NCI-H460 (cell line): ENCODE data around the gene TMEM269. TPM values are rescaled to one million over a fixed set of nuclear protein-coding genes. Genes with fewer than 3 reads are reported as not detected.

ENCODE experiments used
- DNase-seq: peaks from one replicate; pipeline ENCODE4 v3.0.0-alpha.2; 2016; ENCODE audit warnings: low read depth; ENCODE audit errors: extremely low read depth
- total RNA-seq: library from RNA; depleted of rRNA; stranded (reverse); fragments of >200 nt; shearing (Covaris generic); gene quantifications from 2 replicates; pipeline ENCODE4 v1.2.3, GENCODE V29; 2014

TMEM269 gene
- total RNA-seq, 1 experiment from 2014 or later: 0.12 TPM

DNA sequence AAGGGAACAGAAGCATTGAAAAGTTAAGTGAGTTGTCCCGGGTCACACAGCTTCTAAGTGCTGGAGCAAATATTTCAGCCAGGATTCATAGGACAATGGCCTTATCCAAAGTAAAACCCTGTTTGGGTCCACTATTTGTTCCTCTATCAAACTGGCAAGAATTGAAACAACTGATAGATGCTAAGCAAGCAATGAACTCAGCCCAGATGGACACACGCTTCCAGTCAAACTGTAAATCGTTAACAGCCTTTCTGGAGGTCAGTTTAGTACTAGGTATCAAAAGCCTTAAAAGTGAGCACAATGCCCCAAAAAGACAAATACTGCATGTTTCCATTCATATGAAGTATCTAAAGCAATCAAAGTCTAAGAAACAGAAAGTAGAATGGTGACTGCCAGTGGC, 33.2 kb downstream of the TMEM269 start:
- no peak for DNase-seq

DNA sequence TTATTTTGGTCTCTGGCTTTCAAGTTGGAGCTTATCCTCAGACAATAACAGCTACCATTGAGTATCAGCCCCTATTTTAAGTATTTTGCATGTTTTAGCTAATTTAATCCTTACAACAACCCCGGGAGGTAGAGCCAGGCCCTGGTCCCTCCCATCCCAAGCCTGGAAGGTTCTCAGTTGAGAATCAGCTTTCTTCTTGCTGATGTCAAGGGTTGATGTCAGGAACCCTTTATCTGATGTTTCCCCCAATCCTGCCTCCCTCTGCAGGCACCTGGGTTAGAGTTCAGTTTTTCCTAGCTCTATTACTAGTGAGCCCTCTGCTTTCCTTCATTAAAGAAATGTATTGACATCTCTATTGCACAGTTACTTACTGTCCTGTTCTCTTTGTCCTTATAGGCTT, 36.0 kb downstream of the TMEM269 start:
- no peak for DNase-seq

DNA sequence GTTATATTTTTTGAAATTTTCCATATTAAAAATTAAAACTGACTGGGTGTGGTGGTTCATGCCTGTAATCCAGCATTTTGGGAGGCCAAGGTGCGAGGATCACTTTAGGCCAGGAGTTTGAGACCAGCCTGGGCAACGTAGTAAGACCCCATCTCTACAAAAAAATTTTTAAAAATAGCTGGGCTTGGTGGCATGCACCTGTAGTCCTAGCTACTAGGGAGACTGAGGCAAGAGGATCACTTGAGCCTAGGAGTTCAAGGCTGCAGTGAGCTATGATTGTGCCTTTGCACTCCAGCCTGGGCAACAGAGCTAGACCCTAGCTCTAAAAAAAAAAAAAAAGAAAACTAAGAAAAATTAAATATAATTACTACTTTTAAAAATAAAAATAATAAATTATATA, 36.9 kb downstream of the TMEM269 start:
- no peak for DNase-seq

DNA sequence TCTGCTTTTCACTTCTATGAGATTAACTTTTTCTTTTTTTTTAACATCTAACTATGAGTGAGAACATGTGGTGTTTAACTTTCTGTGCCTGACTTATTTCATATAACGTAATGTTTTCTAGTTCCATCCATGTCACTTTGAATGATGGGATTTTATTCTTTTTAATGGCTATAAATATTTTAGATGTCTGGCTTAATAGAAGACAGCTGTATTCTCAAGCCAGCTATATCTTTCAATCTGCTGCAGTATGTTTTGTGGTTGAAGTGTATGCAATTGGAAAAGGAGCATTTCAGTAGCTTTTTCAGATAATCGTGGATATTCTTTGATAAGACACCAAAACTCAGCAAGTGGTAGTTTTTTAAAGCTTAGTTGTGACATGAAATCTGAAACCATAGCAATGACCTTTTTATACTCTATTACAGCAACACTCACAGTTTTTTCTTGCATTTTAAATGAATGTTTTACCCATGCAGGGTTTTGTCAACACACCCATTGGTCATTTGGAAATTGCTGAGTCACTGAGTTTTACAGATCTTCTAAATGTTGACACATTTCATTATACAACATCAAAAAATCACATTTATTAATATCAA, 38.1 kb downstream of the TMEM269 start:
- DNase-seq: no peak

DNA sequence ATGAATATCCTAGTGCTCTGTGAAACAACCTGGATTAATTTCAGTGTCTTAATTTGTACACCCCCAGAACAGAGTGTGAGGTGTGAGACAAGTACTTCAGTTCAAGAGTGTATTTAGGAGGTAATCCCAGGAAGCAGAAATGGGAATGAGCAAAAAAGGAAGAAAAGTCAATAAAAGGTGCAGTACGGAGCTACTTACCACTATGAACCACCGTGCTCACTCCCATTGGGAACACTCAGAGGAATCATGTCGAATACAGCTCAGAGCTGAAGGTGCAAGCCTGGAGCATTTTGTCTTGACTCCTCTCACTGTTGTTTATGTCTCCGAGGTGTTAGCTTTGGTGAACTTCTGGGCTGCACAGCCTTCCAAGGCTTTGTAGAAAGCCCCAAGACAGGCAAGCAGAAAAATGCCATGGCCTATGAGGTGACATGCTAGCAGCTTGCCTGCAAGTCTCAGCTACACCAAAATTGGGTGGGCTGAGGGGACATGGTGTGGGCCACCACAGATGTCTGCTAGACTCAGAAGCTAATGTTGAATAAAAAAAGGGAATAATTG, 39.8 kb downstream of the TMEM269 start:
- no peak for DNase-seq

DNA sequence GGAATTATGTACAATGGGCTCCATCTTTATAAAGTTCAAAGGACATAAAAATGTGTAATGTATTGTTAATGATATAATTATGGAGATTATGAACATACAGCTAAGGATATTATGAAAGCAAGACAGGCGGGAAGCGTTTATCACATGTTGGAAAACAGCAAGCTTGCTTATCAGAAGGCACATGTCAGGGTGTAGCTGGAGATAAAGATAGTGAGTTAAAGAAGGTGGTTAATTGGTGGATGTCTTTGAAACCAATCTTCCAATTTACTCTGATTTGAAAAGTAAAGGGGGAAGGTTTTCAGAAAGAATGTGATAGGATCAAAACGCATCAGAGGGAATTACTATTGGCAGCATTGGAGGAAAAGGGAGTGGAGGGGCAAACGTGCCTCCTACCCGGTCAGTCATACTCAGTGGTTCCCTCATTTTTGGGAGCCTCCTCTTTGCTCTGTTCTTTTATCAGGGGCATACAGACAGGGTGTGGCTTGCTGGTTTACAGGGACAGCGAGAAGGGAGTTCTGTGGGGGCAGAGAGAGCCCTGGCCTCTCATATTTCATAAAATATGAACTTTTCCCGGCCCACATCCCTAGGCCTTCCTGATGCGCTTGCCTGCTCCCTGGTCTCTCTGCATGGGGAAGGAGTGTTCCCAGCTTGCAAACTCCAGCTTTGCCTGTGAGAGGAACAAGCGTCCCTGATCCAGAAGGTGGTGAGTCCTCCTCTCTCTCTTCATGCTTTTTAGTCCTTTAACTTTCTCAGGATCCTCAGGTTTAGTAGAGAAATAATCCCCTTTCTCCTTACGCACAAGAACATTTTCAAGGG, 40.5 kb downstream of the TMEM269 start:
- no peak for DNase-seq

DNA sequence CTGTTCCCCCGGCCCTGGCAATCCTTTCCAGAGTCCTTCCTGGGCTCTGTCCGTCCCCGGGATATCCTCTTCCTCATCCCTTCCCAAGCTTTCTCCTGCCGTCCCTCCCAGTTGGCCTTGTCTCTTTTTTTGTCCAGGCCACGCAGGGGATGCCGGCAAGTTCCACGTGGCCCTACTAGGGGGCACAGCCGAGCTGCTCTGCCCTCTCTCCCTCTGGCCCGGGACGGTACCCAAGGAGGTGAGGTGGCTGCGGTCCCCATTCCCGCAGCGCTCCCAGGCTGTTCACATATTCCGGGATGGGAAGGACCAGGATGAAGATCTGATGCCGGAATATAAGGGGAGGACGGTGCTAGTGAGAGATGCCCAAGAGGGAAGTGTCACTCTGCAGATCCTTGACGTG, 45.8 kb downstream of the TMEM269 start:
- DNase-seq: no peak

DNA sequence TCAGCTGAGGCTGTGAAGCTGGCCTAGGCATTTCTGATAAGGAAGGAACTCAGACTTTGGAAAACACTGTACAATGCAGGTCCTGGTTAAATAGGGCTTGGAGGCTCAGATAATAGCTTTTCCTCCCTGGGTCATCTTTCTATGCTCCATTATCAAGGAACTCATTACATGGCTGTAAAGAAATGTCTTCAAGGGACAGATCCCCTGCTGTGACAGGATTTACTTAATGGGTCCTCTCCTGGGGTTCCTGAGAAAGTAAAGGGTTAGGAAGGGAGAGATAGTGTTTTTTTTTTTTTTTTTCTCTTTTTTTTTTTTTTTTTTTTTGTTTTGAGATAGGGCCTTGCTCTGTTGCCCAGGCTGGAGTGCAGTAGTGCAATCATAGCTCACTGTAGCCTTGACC, 46.5 kb downstream of the TMEM269 start:
- no peak for DNase-seq

DNA sequence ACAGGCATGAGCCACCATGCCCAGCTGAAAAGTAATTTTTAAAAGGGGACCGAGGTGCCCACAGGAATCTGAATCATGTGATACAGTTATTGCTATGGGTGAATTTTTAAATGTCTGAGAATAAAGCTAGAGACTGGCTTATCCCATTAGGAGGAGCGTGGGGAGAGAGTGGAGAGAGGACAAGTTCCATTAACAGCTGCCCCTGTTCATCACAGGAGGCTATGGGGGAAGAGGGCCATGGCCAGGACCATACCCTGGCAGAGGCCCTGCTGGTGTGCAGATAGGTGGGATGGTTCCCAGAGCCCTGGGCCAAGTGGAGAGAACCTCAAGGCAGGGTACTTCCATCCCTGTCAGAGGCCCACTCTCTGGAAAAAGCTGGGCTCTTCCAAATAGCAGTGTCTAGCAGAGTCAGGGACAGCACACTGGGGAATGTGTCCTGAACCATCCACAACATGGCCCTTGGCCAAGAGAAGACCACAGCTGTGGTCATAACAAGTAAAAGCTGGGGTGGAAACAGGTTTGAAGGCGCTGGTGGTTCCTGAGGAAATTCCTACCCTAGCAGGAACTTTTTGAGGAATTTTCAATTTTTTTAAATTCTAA, 48.0 kb downstream of the TMEM269 start:
- no peak for DNase-seq

DNA sequence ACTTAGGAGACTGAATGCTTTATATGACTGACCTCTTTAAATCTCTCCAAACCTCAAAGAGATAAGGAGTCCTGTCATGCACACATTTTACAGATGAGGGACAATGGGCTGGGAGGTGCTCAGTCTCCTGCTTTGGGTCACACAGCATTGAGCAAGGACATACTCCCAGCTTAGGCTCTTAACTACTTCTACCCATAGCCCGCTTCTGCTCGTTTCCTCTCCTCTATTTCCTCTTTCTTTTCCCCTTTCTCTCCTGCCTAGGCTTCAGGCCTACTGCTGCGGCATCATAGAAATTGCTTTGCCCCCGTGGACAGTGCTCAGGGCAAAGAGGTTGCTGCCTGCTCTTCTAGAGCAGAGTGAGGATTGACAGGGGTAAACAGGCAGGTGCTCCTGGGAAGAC, 49.2 kb downstream of the TMEM269 start:
- DNase-seq: no peak

DNA sequence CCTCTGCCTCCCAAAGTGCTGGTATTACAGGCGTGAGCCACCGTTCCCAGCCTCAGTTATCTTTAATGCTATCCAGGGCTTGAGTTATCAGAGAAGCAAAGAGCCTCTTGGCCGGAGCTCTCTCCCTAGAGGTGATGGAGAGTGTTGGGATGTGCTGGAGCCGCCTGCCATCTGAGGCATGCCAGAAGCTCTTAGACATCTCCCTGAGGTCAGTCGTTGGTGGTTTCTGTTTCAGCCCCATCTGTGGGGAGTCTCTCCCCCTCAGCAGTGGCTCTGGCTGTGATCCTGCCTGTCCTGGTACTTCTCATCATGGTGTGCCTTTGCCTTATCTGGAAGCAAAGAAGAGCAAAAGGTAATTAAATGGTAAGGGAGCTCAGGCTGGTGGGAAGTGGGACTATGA, 50.0 kb downstream of the TMEM269 start:
- no peak for DNase-seq

DNA sequence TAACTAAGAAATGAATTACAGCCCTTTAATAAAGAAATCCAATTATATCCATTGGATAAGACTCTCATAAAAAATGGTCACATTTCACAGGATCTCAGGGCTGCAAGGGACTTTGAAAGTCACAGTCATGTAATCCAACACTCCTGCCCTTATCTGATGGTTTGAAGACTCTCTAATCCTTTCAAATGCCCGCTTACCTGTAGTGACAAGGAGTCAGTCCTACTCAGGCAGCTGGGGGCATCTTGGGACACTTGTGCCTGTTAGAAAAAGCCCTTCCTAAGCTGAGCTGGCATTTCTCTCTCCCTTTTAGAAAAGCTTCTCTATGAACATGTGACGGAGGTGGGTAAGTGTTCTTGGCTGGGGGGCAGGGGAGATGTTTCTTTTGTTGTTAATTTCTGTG, 50.6 kb downstream of the TMEM269 start:
- DNase-seq: no peak

DNA sequence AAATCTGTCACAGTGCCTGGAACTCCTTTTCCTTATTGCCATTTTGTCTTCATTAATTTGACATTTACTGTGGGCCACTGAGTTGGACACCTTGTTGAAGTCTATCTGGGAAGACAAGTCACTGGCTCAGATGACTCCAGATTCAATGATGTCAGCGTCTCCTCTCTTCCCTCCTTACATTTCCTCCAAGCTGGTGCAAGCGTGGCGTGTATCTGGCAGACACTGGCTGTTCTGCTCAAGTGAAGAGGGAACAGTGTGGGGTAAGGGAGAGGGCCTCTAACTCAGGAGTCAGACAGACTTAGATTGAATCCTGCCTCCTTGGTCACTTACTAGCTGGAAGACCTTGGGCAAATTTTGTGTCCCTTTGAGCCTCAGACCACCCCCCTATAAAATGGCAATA, 52.9 kb downstream of the TMEM269 start:
- no peak for DNase-seq

DNA sequence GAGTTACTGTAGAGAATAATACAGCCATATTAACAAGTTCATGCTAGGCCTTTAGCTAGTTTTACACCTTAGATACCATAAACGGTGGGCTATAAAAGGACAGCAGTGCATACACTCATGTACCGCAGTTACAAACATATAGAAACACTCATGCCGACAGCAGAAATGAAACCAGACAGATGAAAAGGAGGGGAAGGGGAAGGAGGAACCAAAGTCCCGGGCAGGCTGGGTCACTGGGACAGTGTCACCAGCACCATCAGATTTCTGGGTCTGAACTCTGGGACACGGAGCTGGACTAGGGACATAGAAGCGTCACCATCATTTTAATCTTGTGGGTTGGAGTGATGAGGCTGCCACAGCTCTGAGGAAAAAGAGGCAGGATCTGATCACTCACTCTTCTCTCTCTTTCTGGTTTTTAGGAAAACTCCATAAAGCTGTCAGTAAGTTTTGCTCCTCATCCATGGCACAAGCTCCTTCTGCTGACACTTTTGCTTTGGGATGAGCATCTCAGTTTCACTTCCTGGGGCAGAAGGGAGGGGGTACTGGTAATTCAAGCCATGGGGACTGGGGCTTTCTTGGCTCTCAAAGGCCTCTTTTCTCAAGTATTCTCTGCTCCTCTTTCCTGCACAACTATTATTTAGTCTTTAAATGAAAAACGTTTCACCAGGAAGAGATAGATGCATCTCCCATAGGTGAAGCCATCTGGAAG, 53.8 kb downstream of the TMEM269 start:
- no peak for DNase-seq

DNA sequence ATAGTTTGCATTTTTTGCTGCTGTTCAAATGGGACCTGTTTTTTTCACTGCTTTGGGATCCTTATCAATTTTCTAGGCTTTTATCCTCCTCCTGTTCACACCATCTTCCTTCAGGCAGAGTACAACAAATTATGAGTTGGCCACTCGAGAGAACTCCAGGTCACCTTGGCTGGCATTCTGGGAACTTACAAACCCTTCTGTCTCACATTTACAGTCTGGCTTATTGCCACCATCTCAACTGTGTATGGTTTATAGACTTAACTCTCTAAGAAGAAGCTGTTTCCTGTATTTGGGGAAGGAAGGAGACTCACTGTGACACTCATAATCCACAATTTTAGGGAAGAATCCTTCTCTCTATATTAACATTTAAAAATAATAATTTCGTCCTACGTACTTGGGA, 56.2 kb downstream of the TMEM269 start:
- DNase-seq: no peak

DNA sequence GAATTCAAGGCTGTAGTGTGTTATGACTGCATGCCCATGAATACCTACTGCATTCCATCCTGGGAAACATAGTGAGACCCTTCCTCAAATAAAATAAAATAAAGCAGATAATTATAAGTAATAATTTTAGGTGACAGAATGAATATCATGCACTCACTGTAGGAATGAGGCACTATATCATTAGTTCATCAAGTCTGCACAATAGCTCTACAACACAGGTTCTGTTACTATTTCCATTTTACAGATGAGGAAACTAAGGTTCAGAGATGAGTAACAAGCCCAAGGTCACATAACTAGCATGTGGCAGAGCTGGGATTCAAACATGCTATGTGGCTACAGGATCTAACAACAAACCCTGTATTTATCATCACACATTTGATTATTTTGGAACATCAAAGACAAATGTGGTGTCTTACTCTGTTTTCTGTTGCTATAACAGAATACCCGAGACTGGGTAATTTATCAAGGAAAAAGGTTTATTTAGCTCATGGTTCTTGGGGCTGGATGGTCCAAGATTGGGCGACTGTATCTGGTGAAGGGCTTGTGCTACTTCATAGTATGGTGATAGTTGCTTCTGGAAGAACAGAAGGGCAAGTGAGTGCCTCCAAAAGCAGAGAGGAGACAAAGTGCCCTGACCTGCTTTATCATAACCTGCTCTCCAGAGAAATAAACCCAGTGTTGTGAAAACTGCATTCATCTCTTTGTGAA, 56.8 kb downstream of the TMEM269 start:
- no peak for DNase-seq

DNA sequence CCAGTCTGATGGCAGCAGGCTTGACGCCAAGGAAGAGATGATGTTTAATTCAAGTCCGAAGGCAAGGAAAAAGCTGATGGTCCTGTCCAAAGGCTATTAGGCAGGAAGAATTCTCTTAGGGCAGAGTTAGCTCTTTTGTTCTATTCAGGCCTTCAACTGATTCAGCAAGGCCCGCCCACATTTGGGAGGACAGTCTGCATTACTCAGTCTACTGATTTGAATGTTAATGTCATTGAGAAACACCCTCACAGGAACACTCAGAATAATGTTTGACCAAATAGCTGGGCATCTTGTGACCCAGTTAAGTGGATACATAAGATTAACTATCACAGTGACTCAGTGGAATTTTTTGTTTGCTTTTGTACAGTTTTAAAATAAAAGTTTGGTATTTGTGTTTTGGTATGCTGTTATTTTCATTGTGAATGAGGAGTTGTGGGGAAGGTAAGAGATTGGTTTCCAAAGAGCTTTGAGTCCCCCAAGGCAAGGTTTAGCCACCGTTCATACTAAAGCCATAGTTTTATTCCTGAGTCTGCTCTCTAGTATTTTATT, 59.9 kb downstream of the TMEM269 start:
- DNase-seq: no peak

DNA sequence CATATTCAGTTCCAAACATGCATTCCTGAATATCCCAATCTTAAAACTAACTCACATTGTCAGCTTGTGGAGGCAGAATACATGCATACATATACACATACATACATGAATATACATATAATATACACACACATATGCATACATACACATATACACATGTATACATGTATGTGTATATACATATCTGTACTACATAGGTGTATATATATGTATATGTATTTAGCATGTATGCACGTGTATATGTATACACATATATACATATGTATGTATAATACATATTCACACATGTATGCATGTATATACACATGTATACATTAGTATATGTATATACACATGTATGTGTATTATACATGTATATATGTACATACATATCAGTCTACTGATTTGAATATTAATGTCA, 60.4 kb downstream of the TMEM269 start:
- no peak for DNase-seq

DNA sequence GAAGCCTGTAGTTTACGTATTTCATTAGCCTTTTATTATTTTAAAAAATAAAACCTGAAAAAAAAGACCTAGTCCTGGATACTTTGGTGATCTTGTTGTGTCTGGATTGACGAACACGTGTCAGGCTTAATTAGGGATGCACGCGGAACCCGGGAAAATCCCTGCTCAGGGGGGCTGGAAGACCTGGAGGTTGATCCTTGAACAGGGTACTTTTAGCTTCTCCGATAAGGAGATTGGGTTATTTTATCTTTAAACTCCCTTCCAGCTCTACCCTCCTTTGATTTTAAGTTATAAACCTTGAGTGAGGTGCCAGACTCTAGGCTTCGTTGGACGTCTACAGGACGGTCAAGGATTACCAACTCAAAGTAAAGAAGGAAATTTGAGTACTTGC, 61.1 kb downstream of the TMEM269 start:
- no peak for DNase-seq
